Panc1 (cell line): ENCODE data around the gene SIRT1. TPM values are rescaled to one million over a fixed set of nuclear protein-coding genes. Genes with fewer than 3 reads are reported as not detected.

Experiments
- ATAC-seq: fragments of 200-7000 bp; cut with Tn5 transposase; 2 replicates; pipeline ENCODE4 v1.9.1; 2020; ENCODE audit warnings: mild to moderate bottlenecking, moderate library complexity
- BruUV-seq: library from RNA; stranded (reverse); fragments of 400-500 nt; replicated peaks from 2 replicates; lab custom pipeline; 2021; lab: Mats Ljungman, UMichigan
- CTCF ChIA-PET: fragments of 300-600 bp; sonication (Branson Sonifier 250); formaldehyde crosslinking; loops from one replicate; lab custom pipeline; 2022; ENCODE audit warnings: antibody characterized with exemption; lab: Charles Lee
- POLR2A ChIA-PET: fragments of 300-600 bp; sonication (Branson Sonifier 250); formaldehyde crosslinking; loops from one replicate; lab custom pipeline; 2022; ENCODE audit warnings: antibody characterized with exemption; lab: Charles Lee
- DNase-seq: peaks from one replicate; pipeline ENCODE4 v3.0.0-alpha.2; 2010; ENCODE audit warnings: low read depth, low spot score
- H3K27ac ChIP-seq: 2 replicates; pipeline ENCODE4 v1.5.1; 2011; ENCODE audit warnings: mild to moderate bottlenecking, low read length, inconsistent platforms
- H3K27me3 ChIP-seq: fragments of 200-500 bp; sonication (Bioruptor generic); 2 replicates; pipeline ENCODE4 v1.6.0; 2014; ENCODE audit warnings: low read length, inconsistent platforms; ENCODE audit not compliant: control insufficient read depth, insufficient read depth
- H3K36me3 ChIP-seq: fragments of 200-500 bp; sonication (Bioruptor generic); 2 replicates; pipeline ENCODE4 v1.5.1; 2014; ENCODE audit warnings: inconsistent platforms, mild to moderate bottlenecking, low read length, moderate library complexity; ENCODE audit not compliant: control insufficient read depth, insufficient read depth
- H3K4me1 ChIP-seq: 2 replicates; pipeline ENCODE4 v1.5.1; 2011; ENCODE audit warnings: inconsistent platforms, mild to moderate bottlenecking, low read length, moderate library complexity; ENCODE audit not compliant: control insufficient read depth, insufficient read depth
- H3K4me3 ChIP-seq, 2 experiments: 2 replicates each; pipeline ENCODE4 v1.5.1; 2011 to 2012; ENCODE audit warnings: low read depth in 2 of 2, low read length in 2 of 2, mild to moderate bottlenecking in 2 of 2, inconsistent platforms in 1 of 2, moderate library complexity in 1 of 2
- H3K9me3 ChIP-seq: fragments of 200-500 bp; sonication (Bioruptor generic); 2 replicates; pipeline ENCODE4 v1.5.1; 2014; ENCODE audit warnings: low read depth, mild to moderate bottlenecking, inconsistent platforms, low read length, moderate library complexity; ENCODE audit not compliant: control insufficient read depth, insufficient read depth
- CTCF ChIP-seq: fragments of 450-650 bp; IDR thresholded peaks from 2 replicates; pipeline ENCODE4 v1.5.1; 2017; ENCODE audit warnings: mild to moderate bottlenecking
- POLR2AphosphoS5 ChIP-seq: IDR thresholded peaks from 2 replicates; pipeline ENCODE4 v1.6.1; 2012; ENCODE audit warnings: mild to moderate bottlenecking, low read depth, low read length, moderate library complexity
- REST ChIP-seq, 2 experiments: IDR thresholded peaks; 2 replicates each; pipeline ENCODE4 v1.6.1; 2011 to 2012; ENCODE audit warnings: low read depth in 2 of 2, control low read depth in 1 of 2, low read length in 1 of 2, mild to moderate bottlenecking in 1 of 2, moderate library complexity in 1 of 2; ENCODE audit not compliant: insufficient read depth in 1 of 2
- SIN3A ChIP-seq: IDR thresholded peaks from 2 replicates; pipeline ENCODE4 v1.6.1; 2012; ENCODE audit warnings: low read depth, mild to moderate bottlenecking, low read length, moderate library complexity, borderline replicate concordance; ENCODE audit not compliant: insufficient read depth
- TCF7L2 ChIP-seq: IDR thresholded peaks from 2 replicates; pipeline ENCODE4 v1.6.1; 2011; ENCODE audit warnings: mild to moderate bottlenecking, low read depth, low read length, inconsistent platforms
- in situ Hi-C: cut with HindIII; loops from 2 replicates; pipeline ENCODE4 v1.10.0; 2016; ENCODE audit warnings: low sequenced_read_pairs, low pct_unique_long_range_greater_than_20kb
- intact Hi-C: fragments of 100-400 bp; cut with micrococcal nuclease; formaldehyde crosslinking; loops from one replicate; pipeline ENCODE4 v1.10.0; 2022; ENCODE audit not compliant: unreplicated experiment
- total RNA-seq: library from RNA; stranded (reverse); gene quantifications from one replicate; pipeline ENCODE4 v1.2.1, GENCODE V29; 2021; ENCODE audit not compliant: unreplicated experiment

SIRT1 gene
- total RNA-seq, 1 experiment from 2014 or later = 45.0 TPM

GRCh38 chr10:67863094-67863493, 21.4 kb upstream of the SIRT1 start:
- CTCF ChIA-PET = no interaction called here
- BruUV-seq = no TSS peak
- no peak for ATAC-seq
- no peak for TF ChIP-seq REST (IDR thresholded peaks at IDR 0.05; ENCODE audit: insufficient read depth in 1 of 2, low read depth in 2 of 2, low read length in 1 of 2)
- TF ChIP-seq TCF7L2 = no peak
- no peak for TF ChIP-seq POLR2AphosphoS5
- TF ChIP-seq SIN3A = no peak
- TF ChIP-seq CTCF = no peak
- no peak overlapping the region for H3K27ac ChIP-seq
- no peaks in the 10 kb centered on the region for H3K4me1 ChIP-seq
- no peaks in the 10 kb centered on the region for H3K27me3 ChIP-seq
- DNase-seq = no peak
- POLR2A ChIA-PET = interaction anchor here (0.7 kb wide), 1 partner anchor 23 kb away, joined by 6 read pairs; no protein-coding TSS in a partner anchor
- H3K4me3 ChIP-seq = no peak overlapping the region
- in situ Hi-C loops (no loop called here), intact Hi-C loops (no loop called here)
- no peaks in the 10 kb centered on the region for H3K36me3 ChIP-seq
- H3K9me3 ChIP-seq = no peaks in the 10 kb centered on the region

GRCh38 chr10:67864607-67865371, 19.7 kb upstream of the SIRT1 start:
- ChIA-PET POLR2A (interaction anchor here (0.6 kb wide), 2 partner anchors 32 to 50 kb away, joined by 3 to 9 read pairs; no protein-coding TSS in a partner anchor), CTCF (no interaction called here)
- BruUV-seq = no TSS peak
- Histone ChIP-seq H3K36me3 (no peaks in the 10 kb centered on the region), H3K27ac (no peak overlapping the region), H3K4me1 (no peaks in the 10 kb centered on the region), H3K9me3 (no peaks in the 10 kb centered on the region), H3K4me3 (no peak overlapping the region), H3K27me3 (no peaks in the 10 kb centered on the region)
- in situ Hi-C loops = no loop called here
- ATAC-seq (no peak), DNase-seq (no peak)
- TF ChIP-seq REST (IDR thresholded peaks at IDR 0.05; ENCODE audit: insufficient read depth in 1 of 2, low read depth in 2 of 2, low read length in 1 of 2) (no peak), POLR2AphosphoS5 (no peak), TCF7L2 (no peak), SIN3A (no peak), CTCF (no peak)
- intact Hi-C loops = no loop called here
